Measurements from ENCODE around the gene KRTAP12-4. TPM values are rescaled to one million over a fixed set of nuclear protein-coding genes. Genes with fewer than 3 reads are reported as not detected.
"Not testable (repeated sequence)": the region's sequence is repeated elsewhere in the genome, so short reads cannot be mapped to it uniquely, and the experiment has no call there.

Gene KRTAP12-4
- total RNA-seq, 3 donors from 2014 or later (not counting 1 experiment from before 2014, with no cell fraction given), result not detected

DNA sequence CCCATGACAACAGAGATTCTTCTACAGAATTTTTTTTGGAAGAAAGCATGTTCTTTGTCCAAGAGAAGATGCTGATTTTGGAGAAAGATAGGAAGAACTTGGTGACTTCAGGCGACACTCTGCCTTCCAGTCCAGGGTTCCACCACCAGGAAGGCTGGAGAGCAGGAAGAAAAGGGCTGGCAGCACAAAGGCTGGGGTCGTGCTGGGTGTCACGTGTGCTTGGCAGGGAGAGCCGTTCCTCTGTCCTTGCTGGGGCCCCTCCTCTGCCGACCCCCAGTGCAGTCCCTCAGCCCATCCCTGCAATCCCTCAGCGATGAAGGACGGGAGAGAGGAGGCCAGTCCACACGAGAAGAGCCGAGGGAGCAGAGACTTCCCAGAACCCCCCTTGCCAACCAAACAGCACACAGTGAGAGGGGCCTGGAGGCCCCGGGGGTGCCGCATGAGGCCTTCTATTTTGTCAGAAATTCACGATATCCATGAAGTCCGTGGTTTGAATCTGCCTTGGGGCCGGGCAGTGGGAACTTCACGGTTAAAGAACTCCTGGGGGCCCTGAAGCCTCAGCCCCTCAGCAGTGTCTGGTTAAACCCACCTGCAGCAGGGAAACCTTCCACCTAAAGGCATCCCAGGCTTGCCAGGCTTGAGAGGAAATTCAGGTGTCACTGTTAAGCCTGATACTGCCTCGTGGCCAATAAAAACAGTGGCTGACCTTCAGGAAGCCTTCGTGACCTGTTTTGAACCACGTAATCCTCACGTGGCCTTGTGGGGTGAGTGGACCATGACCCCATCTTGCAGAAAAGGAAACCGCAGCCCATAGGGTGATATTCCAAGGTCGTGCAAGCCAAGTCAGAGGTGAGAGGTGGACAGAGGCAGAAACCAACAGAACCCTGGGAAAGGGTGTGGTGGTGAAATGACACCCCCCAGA is 45.9 kb upstream of the KRTAP12-4 start:
- H3K27me3 ChIP-seq (ENCODE audit: control insufficient read depth, insufficient read depth, low read length), result peaks cover 42% of the 10 kb centered on the region
- H3K36me3 Mint-ChIP-seq, result peaks cover 6% of the 10 kb centered on the region
- intact Hi-C loops (cut with micrococcal nuclease), result no loop called here
- H3K27me3 Mint-ChIP-seq (ENCODE audit: low read depth in 2 of 2), result peaks cover 69 to 82% of the 10 kb centered on the region in 2 donors
- ATAC-seq, result no peak
- no peaks in the 10 kb centered on the region for H3K36me3 ChIP-seq (ENCODE audit: control insufficient read depth, insufficient read depth, low read length)
- H3K9me3 ChIP-seq (ENCODE audit: control insufficient read depth, insufficient read depth, low read length), result no peaks in the 10 kb centered on the region
- H3K4me1 ChIP-seq (ENCODE audit: control insufficient read depth, insufficient read depth, low read length), result no peaks in the 10 kb centered on the region
- no peak overlapping the region for H3K27ac Mint-ChIP-seq
- H3K4me3 ChIP-seq (ENCODE audit: low read length), result no peak overlapping the region
- DNase-seq, result no peak
- H3K9me3 Mint-ChIP-seq, result no peaks in the 10 kb centered on the region
- H3K4me1 Mint-ChIP-seq, result peaks cover 0 to 17% of the 10 kb centered on the region in 2 donors
- H3K4me3 Mint-ChIP-seq, result no peak overlapping the region
- no peak overlapping the region for H3K27ac ChIP-seq (ENCODE audit: low read length)
- TF ChIP-seq, protein P1, sequence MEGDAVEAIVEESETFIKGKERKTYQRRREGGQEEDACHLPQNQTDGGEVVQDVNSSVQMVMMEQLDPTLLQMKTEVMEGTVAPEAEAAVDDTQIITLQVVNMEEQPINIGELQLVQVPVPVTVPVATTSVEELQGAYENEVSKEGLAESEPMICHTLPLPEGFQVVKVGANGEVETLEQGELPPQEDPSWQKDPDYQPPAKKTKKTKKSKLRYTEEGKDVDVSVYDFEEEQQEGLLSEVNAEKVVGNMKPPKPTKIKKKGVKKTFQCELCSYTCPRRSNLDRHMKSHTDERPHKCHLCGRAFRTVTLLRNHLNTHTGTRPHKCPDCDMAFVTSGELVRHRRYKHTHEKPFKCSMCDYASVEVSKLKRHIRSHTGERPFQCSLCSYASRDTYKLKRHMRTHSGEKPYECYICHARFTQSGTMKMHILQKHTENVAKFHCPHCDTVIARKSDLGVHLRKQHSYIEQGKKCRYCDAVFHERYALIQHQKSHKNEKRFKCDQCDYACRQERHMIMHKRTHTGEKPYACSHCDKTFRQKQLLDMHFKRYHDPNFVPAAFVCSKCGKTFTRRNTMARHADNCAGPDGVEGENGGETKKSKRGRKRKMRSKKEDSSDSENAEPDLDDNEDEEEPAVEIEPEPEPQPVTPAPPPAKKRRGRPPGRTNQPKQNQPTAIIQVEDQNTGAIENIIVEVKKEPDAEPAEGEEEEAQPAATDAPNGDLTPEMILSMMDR (IDR thresholded peaks at IDR 0.05), result no peak
- 56% methylated on average over 21 of the region's 21 CpGs for WGBS (ENCODE audit: insufficient coverage)

DNA sequence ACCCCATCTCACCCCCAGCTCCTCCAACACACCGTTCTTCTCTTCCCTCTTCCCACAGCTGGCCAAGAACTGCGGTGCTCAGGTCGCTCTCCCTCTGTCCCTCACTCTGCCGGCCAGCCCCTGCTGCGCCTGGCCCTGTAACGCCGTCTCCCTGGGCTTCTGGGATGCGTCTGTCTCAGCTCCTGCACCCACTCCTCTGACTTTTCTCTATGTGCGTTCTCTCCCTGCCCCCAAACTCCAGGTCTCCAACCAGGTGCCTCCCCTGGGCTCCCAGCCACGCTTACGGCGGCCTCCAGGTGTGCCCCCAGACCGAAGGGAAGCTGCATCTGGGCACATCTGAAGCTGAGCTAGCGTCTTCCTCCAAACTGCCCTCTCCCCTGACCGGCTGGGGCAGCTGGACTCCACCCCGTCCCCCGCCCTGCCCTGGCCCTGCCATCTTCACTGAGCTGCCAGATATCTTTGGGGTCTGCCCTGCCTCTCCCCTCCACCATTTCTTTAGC is 45.1 kb upstream of the KRTAP12-4 start:
- DNase-seq, result no peak
- Mint-ChIP-seq H3K27ac (no peak overlapping the region), H3K4me3 (no peak overlapping the region), H3K9me3 (no peaks in the 10 kb centered on the region), H3K27me3 (ENCODE audit: low read depth in 2 of 2) (peaks cover 62 to 77% of the 10 kb centered on the region in 2 donors), H3K36me3 (no peaks in the 10 kb centered on the region), H3K4me1 (peaks cover 0 to 17% of the 10 kb centered on the region in 2 donors)
- Histone ChIP-seq H3K27ac (ENCODE audit: low read length) (no peak overlapping the region), H3K36me3 (ENCODE audit: control insufficient read depth, insufficient read depth, low read length) (no peaks in the 10 kb centered on the region), H3K27me3 (ENCODE audit: control insufficient read depth, insufficient read depth, low read length) (peaks cover 38% of the 10 kb centered on the region), H3K4me1 (ENCODE audit: control insufficient read depth, insufficient read depth, low read length) (no peaks in the 10 kb centered on the region), H3K4me3 (ENCODE audit: low read length) (no peak overlapping the region), H3K9me3 (ENCODE audit: control insufficient read depth, insufficient read depth, low read length) (no peaks in the 10 kb centered on the region)
- no peak for ATAC-seq
- TF ChIP-seq, protein P1 (IDR thresholded peaks at IDR 0.05), result no peak
- 56% methylated on average over 17 of the region's 17 CpGs for WGBS (ENCODE audit: insufficient coverage)
- intact Hi-C loops (cut with micrococcal nuclease), result no loop called here

DNA sequence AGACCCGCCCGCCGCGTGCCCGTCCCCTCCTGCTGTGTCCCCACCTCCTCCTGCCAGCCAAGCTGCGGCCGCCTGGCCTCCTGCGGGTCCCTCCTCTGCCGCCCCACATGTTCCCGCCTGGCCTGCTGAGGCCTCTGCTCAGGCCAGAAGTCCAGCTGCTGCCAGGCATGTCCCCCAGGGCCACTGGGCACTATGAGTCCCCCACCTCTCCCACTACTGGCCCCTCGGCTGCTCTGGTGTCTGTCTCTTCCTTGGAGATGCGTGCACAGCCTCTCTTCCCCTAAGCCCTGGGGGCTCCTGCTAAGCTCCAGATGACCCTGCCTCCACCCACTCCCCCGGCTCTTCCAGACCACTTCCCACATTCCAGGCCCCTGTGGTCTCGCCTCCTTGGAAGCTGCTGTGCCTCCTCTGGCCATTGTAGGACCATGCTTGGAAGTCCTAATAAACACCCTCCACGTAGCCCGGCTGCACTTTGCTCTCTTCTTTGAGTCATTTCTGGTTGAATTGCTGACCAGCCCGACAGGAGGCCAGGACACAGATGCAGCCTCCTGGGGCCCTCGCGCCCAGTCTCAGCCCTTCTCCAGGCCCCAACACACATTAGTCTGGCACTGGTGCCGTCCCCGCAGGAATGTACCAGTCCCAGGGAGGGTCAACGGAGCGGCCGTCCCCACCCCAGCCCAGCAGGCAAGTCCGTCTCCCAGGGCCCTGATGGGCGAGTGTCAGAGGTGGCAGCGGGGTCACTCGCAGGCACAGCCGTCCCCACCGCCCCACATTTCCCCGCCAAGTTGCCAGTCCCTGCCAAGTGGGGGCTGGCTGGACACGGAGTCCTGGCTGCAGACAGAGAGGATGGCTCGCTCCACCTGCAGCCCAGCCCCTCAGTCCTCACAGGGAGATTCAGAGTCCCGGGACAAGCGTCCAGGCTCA is 43.6 kb upstream of the KRTAP12-4 start:
- H3K4me3 Mint-ChIP-seq, result no peak overlapping the region
- no peak overlapping the region for H3K27ac Mint-ChIP-seq
- Histone ChIP-seq H3K27ac (ENCODE audit: low read length) (no peak overlapping the region), H3K9me3 (ENCODE audit: control insufficient read depth, insufficient read depth, low read length) (no peaks in the 10 kb centered on the region), H3K36me3 (ENCODE audit: control insufficient read depth, insufficient read depth, low read length) (no peaks in the 10 kb centered on the region), H3K4me3 (ENCODE audit: low read length) (no peak overlapping the region), H3K27me3 (ENCODE audit: control insufficient read depth, insufficient read depth, low read length) (peaks cover 30% of the 10 kb centered on the region), H3K4me1 (ENCODE audit: control insufficient read depth, insufficient read depth, low read length) (no peaks in the 10 kb centered on the region)
- no peaks in the 10 kb centered on the region for H3K9me3 Mint-ChIP-seq
- WGBS (ENCODE audit: insufficient coverage), result 41% methylated on average over 35 of the region's 35 CpGs
- TF ChIP-seq, protein P1 (IDR thresholded peaks at IDR 0.05), result no peak
- intact Hi-C loops (cut with micrococcal nuclease), result no loop called here
- DNase-seq (no peak), ATAC-seq (no peak)
- peaks cover 57 to 73% of the 10 kb centered on the region in 2 donors for H3K27me3 Mint-ChIP-seq (ENCODE audit: low read depth in 2 of 2)
- peaks cover 0 to 17% of the 10 kb centered on the region in 2 donors for H3K4me1 Mint-ChIP-seq
- H3K36me3 Mint-ChIP-seq, result peaks cover 2% of the 10 kb centered on the region

DNA sequence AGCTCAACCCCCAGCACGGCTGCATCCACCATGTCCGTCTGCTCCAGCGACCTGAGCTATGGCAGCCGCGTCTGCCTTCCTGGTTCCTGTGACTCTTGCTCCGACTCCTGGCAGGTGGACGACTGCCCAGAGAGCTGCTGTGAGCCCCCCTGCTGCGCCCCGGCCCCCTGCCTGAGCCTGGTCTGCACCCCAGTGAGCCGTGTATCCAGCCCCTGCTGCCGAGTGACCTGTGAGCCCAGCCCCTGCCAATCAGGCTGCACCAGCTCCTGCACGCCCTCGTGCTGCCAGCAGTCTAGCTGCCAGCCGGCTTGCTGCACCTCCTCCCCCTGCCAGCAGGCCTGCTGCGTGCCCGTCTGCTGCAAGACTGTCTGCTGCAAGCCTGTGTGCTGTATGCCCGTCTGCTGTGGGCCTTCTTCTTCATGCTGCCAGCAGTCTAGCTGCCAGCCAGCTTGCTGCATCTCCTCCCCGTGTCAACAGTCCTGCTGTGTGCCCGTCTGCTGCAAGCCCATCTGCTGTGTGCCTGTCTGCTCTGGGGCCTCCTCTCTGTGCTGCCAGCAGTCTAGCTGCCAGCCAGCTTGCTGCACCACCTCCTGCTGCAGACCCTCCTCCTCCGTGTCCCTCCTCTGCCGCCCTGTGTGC is 42.8 kb upstream of the KRTAP12-4 start, which contains the start of gene KRTAP10-12:
Gene KRTAP10-12, plus strand, starts transcription at position 1 of the 639 bp plus-strand sequence. Its CDS starts 30 bp downstream, at position 31.
- H3K36me3 ChIP-seq (ENCODE audit: control insufficient read depth, insufficient read depth, low read length); H3K27ac ChIP-seq (ENCODE audit: low read length); H3K9me3 ChIP-seq (ENCODE audit: control insufficient read depth, insufficient read depth, low read length); H3K27ac Mint-ChIP-seq; intact Hi-C loops (cut with micrococcal nuclease); H3K9me3 Mint-ChIP-seq; H3K4me3 Mint-ChIP-seq; H3K4me1 ChIP-seq (ENCODE audit: control insufficient read depth, insufficient read depth, low read length); H3K4me3 ChIP-seq (ENCODE audit: low read length); DNase-seq; ATAC-seq: not testable (repeated sequence)
- WGBS (ENCODE audit: insufficient coverage), result 59% methylated on average over 17 of the region's 21 CpGs
- Mint-ChIP-seq H3K4me1 (peaks cover 0 to 17% of the 10 kb centered on the region in 2 donors), H3K27me3 (ENCODE audit: low read depth in 2 of 2) (peaks cover 52 to 74% of the 10 kb centered on the region in 2 donors), H3K36me3 (peaks cover 10% of the 10 kb centered on the region)
- H3K27me3 ChIP-seq (ENCODE audit: control insufficient read depth, insufficient read depth, low read length), result peaks cover 25% of the 10 kb centered on the region
